Pulmonary artery endothelial cell (primary cell): ENCODE results near the gene PDE10A. TPM values are rescaled to one million over a fixed set of nuclear protein-coding genes. Genes with fewer than 3 reads are reported as not detected.

ENCODE experiments used
- DNase-seq: peaks from one replicate; pipeline ENCODE4 v3.0.0-alpha.2; 2011; ENCODE audit warnings: low read depth, low spot score
- total RNA-seq: library from RNA; depleted of rRNA; stranded (reverse); fragments of >200 nt; gene quantifications from 2 replicates; pipeline ENCODE4 v1.2.3, GENCODE V29; 2014

The PDE10A gene
- total RNA-seq, 1 donor from 2014 or later = 7.1 TPM

GRCh38 chr6:165678904-165679303, 15.9 kb upstream of the PDE10A start:
- no peak for DNase-seq

- no peak for DNase-seq
Observed at GRCh38 chr6:165678429-165678828, 15.4 kb upstream of the PDE10A start.

- DNase-seq = no peak
Observed at GRCh38 chr6:165677091-165677490, 14.1 kb upstream of the PDE10A start.

GRCh38 chr6:165676435-165677068, 13.5 kb upstream of the PDE10A start:
- peak; percentile 86 for DNase-seq

GRCh38 chr6:165675120-165675519, 12.1 kb upstream of the PDE10A start:
- no peak for DNase-seq

- DNase-seq = no peak
Observed at GRCh38 chr6:165674155-165675029, 11.4 kb upstream of the PDE10A start.

GRCh38 chr6:165671222-165671768, 8.3 kb upstream of the PDE10A start:
- DNase-seq = no peak

- no peak for DNase-seq
Observed at GRCh38 chr6:165668951-165669350, 5.9 kb upstream of the PDE10A start.

- no peak for DNase-seq
Observed at GRCh38 chr6:165665384-165665672, 2.3 kb upstream of the PDE10A start.

- DNase-seq = no peak
Observed at GRCh38 chr6:165664559-165665383, 1.7 kb upstream of the PDE10A start.

- DNase-seq = no peak
Observed at GRCh38 chr6:165663736-165664558, 906 bp upstream of the PDE10A start.

GRCh38 chr6:165663377-165663735, 315 bp upstream of the PDE10A start:
- no peak for DNase-seq

- no peak for DNase-seq
Observed at GRCh38 chr6:165662041-165662748, 846 bp downstream of the PDE10A start.

GRCh38 chr6:165661664-165662025, 1.4 kb downstream of the PDE10A start:
- DNase-seq = no peak

GRCh38 chr6:165660857-165661663, 2.0 kb downstream of the PDE10A start:
- no peak for DNase-seq

GRCh38 chr6:165659945-165660856, 2.8 kb downstream of the PDE10A start:
- no peak for DNase-seq

GRCh38 chr6:165658395-165659058, 4.5 kb downstream of the PDE10A start:
- no peak for DNase-seq

GRCh38 chr6:165657325-165657680, 5.7 kb downstream of the PDE10A start:
- no peak for DNase-seq
